Adrenal gland (tissue), 12 donors: Measurements from ENCODE around the gene TMEM61. TPM values are rescaled to one million over a fixed set of nuclear protein-coding genes. Genes with fewer than 3 reads are reported as not detected.

Experiments
- DNase-seq, 7 donors: peaks; one replicate each; pipeline ENCODE4 v3.0.0-alpha.2; 2019 to 2020
- H3K27ac ChIP-seq, 5 donors: fragments of 200-600 bp; sonication (generic) in 4 of 5; 1 replicate in 3 of 5; 2 replicates in 2 of 5; pipeline versions ENCODE4 v1.5.1 to v1.8.0; 2016 to 2020; ENCODE audit warnings: mild to moderate bottlenecking in 1 of 5
- H3K27me3 ChIP-seq: fragments of 200-600 bp; 2 replicates; pipeline ENCODE4 v1.8.0; 2021
- H3K36me3 ChIP-seq, 2 donors: fragments of 200-600 bp; replicated peaks in 1 of 2; 1 replicate in 1 of 2; 2 replicates in 1 of 2; pipeline versions ENCODE4 v1.5.1 to v1.8.0; 2018 to 2022
- H3K4me1 ChIP-seq, 2 donors: fragments of 200-600 bp; replicated peaks in 1 of 2; 1 replicate in 1 of 2; 2 replicates in 1 of 2; pipeline versions ENCODE4 v1.5.1 to v1.8.0; 2018 to 2021
- H3K4me3 ChIP-seq, 4 donors: fragments of 200-600 bp; sonication (generic) in 3 of 4; one replicate each; pipeline ENCODE4 v1.5.1; 2016 to 2018
- H3K9me3 ChIP-seq, 3 donors: fragments of 200-600 bp; sonication (generic) in 1 of 3; replicated peaks in 1 of 3; 1 replicate in 2 of 3; 2 replicates in 1 of 3; pipeline versions ENCODE4 v1.5.1 to v1.8.0; 2016 to 2021
- CTCF ChIP-seq, 6 experiments: fragments of 450-650 bp in 4 of 6; fragments of 200-600 bp in 2 of 6; sonication (generic) in 1 of 6; IDR thresholded peaks; 1 replicate in 5 of 6; 2 replicates in 1 of 6; pipeline versions ENCODE4 v1.5.1 to v1.8.0; 2016 to 2021; ENCODE audit warnings: antibody characterized with exemption in 6 of 6, mild to moderate bottlenecking in 2 of 6, moderate library complexity in 1 of 6
- POLR2A ChIP-seq, 2 donors: fragments of 450-650 bp; IDR thresholded peaks; one replicate each; pipeline ENCODE4 v1.6.1; 2017; ENCODE audit warnings: antibody characterized with exemption in 2 of 2, mild to moderate bottlenecking in 2 of 2, moderate library complexity in 1 of 2
- WGBS, 4 donors: extraction: QIAGEN DNeasy Blood & Tissue Kit in 2 of 4; methylation state at CpG; one replicate each; pipeline versions ENCODE4 v1.1.5 to v1.1.7; 2013 to 2017; 5-methylcytosine and 5-hydroxymethylcytosine counted together
- intact Hi-C, 2 donors: fragments of 100-400 bp; cut with DNase I; formaldehyde crosslinking; loops; one replicate each; pipeline versions ENCODE4 v1.14.1 to v1.15.0; 2022 to 2023
- polyA plus RNA-seq, 3 donors: library from polyadenylated mRNA; stranded (reverse); fragments of 200-250 nt in 2 of 3; fragments of 350-450 nt in 1 of 3; fragmentation: Illumina TruSeq in 1 of 3; extraction: RNeasy Lipid Tissue Mini Kit (QIAGEN cat#74804) in 1 of 3; gene quantifications; one replicate each; pipeline ENCODE4 v1.2.3, GENCODE V29; 2013 to 2014
- total RNA-seq, 9 donors: library from RNA; depleted of rRNA in 4 of 9; stranded (reverse); fragments of >200 nt in 4 of 9; fragments of 120-200 nt in 1 of 9; fragmentation: NEBNext Ultra II Directional in 1 of 9; extraction: Animal tissue kit (Norgen Biotek cat#: 25700) in 1 of 9; gene quantifications; one replicate each; pipeline versions ENCODE4 v1.1.0 to v1.2.4, GENCODE V29; 2013 to 2023
- donor health status: healthy with polysubstance abuse.
- donor health status: Bipolar disorder and iron deficiency.
- donor health status: DM: yes; HTN: yes; CAD: no.
- donor health status: DM: no; HTN: no; CAD: no.
- donor health status: DM: no; HTN: no; CAD: no.
- donor health status: DM: yes; HTN: yes; CAD: no.

Gene TMEM61
- total and polyA plus RNA-seq, 12 donors: 2.2 to 20.9 (median 7.3) TPM

GRCh38 chr1:55040933-55041494, 60.6 kb downstream of the TMEM61 start:
- Histone ChIP-seq H3K36me3 (no peaks in the 10 kb centered on the region), H3K27me3 (peaks cover 31% of the 10 kb centered on the region), H3K4me3 (no peak overlapping the region), H3K4me1 (peaks cover 0 to 5% of the 10 kb centered on the region in 2 donors), H3K9me3 (no peaks in the 10 kb centered on the region), H3K27ac (no peak overlapping the region)
- 42 to 74% (median 54%) methylated on average over 5 of the region's 5 CpGs for WGBS, 4 donors
- TF ChIP-seq POLR2A (IDR thresholded peaks at IDR 0.05) (no peak), CTCF (IDR thresholded peaks at IDR 0.05) (no peak)
- intact Hi-C loops: no loop called here
- no peak for DNase-seq

- intact Hi-C loops: no loop called here
- DNase-seq: no peak
- no peak overlapping the region for H3K4me3 ChIP-seq
- H3K4me1 ChIP-seq: peaks cover 0 to 5% of the 10 kb centered on the region in 2 donors
- TF ChIP-seq CTCF (IDR thresholded peaks at IDR 0.05) (no peak), POLR2A (IDR thresholded peaks at IDR 0.05) (no peak)
- H3K27ac ChIP-seq: no peak overlapping the region
- H3K36me3 ChIP-seq: no peaks in the 10 kb centered on the region
- no peaks in the 10 kb centered on the region for H3K9me3 ChIP-seq
- 55 to 82% (median 72%) methylated on average over 3 of the region's 3 CpGs for WGBS, 4 donors
- peaks cover 31% of the 10 kb centered on the region for H3K27me3 ChIP-seq
Measured at GRCh38 chr1:55041613-55042012, 61.2 kb downstream of the TMEM61 start.

Other genes starting within 250 kb of the TMEM61 start
- gene PARS2, start 216.1 kb upstream of the TMEM61 start, total RNA-seq: 10 to 100 TPM in 1 of 9 donors, 1 to 10 TPM in 8; 3.8 to 16.1 (median 7.5) TPM
- 1 to 10 TPM; 1.2 to 7.6 (median 1.4) TPM for gene PARS2, start 216.1 kb upstream of the TMEM61 start, polyA plus RNA-seq
- gene TTC22, start 179.3 kb upstream of the TMEM61 start, total RNA-seq: 1 to 10 TPM in 6 of 9 donors, under 1 TPM in 3; 0.09 to 2.3 (median 1.6) TPM
- gene TTC22, start 179.3 kb upstream of the TMEM61 start, polyA plus RNA-seq: 1 to 10 TPM in 2 of 3 donors, under 1 TPM in 1; 0.81 to 2.3 (median 2.0) TPM
- gene DHCR24, start 93.4 kb upstream of the TMEM61 start, total RNA-seq: 1,000 to 10,000 TPM; 1,178 to 4,801 (median 3,190) TPM
- 1,000 to 10,000 TPM in 1 of 3 donors, 100 to 1,000 TPM in 2; 138 to 3,356 (median 348) TPM for gene DHCR24, start 93.4 kb upstream of the TMEM61 start, polyA plus RNA-seq
- gene BSND, start 18.3 kb downstream of the TMEM61 start, total RNA-seq: under 1 TPM in 1 of 9 donors, not detected in 8; 0.44 TPM
- gene BSND, start 18.3 kb downstream of the TMEM61 start, polyA plus RNA-seq: under 1 TPM in 2 of 3 donors, not detected in 1; 0.04 to 0.08 TPM
- gene PCSK9, start 58.9 kb downstream of the TMEM61 start, total RNA-seq: 1 to 10 TPM in 1 of 9 donors, under 1 TPM in 7, not detected in 1; 0.11 to 1.4 (median 0.37) TPM
- gene PCSK9, start 58.9 kb downstream of the TMEM61 start, polyA plus RNA-seq: under 1 TPM; 0.10 to 0.16 (median 0.15) TPM
- gene USP24, start 234.7 kb downstream of the TMEM61 start, total RNA-seq: 10 to 100 TPM; 20.8 to 45.1 (median 26.7) TPM
- gene USP24, start 234.7 kb downstream of the TMEM61 start, polyA plus RNA-seq: 10 to 100 TPM; 11.3 to 21.1 (median 15.4) TPM